ENCODE data around the gene GIN1. TPM values are rescaled to one million over a fixed set of nuclear protein-coding genes. Genes with fewer than 3 reads are reported as not detected.

The GIN1 gene
- total and polyA plus RNA-seq, 9 of the 15 experiments (the other 6 are each of a cell fraction or from before 2014, with no cell fraction given), result 2.4 to 9.8 (median 7.8) TPM

- TF ChIP-seq DDX20 (tag; IDR thresholded peaks at IDR 0.05; ENCODE audit: low read depth) (peak; percentile 96), E4F1 (CRISPR knock-in tag; IDR thresholded peaks at IDR 0.05; ENCODE audit: borderline replicate concordance) (peak; percentile 74; the same call in 1 of the 2 replicates), NFXL1 (CRISPR knock-in tag; IDR thresholded peaks at IDR 0.05) (peak; percentile 91), ZBTB5 (IDR thresholded peaks at IDR 0.05) (no peak), RBM25 (IDR thresholded peaks at IDR 0.05; ENCODE audit: low read depth, low read length, severe bottlenecking) (no peak), PHF20 (IDR thresholded peaks at IDR 0.05; ENCODE audit: partially characterized antibody) (no peak), FOXA1 (IDR thresholded peaks at IDR 0.05; ENCODE audit: borderline replicate concordance) (no peak), NUFIP1 (IDR thresholded peaks at IDR 0.05; ENCODE audit: partially characterized antibody) (no peak), SIX5 (IDR thresholded peaks at IDR 0.05; ENCODE audit: borderline replicate concordance in 1 of 2, insufficient read depth in 1 of 2, low read depth in 1 of 2, low read length in 2 of 2) (no peak), KHSRP (IDR thresholded peaks at IDR 0.05) (no peak), GMEB1 (CRISPR knock-in tag; IDR thresholded peaks at IDR 0.05) (peak; percentile 62), C11orf30 (IDR thresholded peaks at IDR 0.05; ENCODE audit: low read depth) (no peak), UBTF (IDR thresholded peaks at IDR 0.05; ENCODE audit: borderline replicate concordance in 1 of 2, low read depth in 2 of 2, low read length in 2 of 2) (no peak), SRF (CRISPR knock-in tag; IDR thresholded peaks at IDR 0.05) (peak; percentile 71 to 95; a peak in 3 of 4 replicates), ELF1 (tag; IDR thresholded peaks at IDR 0.05) (no peak), SRSF3 (IDR thresholded peaks at IDR 0.05; ENCODE audit: insufficient read depth, low read length) (no peak), ZNF445 (CRISPR knock-in tag; IDR thresholded peaks at IDR 0.05; ENCODE audit: low read depth) (peak; percentile 89; the same call in 1 of the 2 replicates)
These were observed 62.5 kb downstream of the GIN1 start (continued) for GRCh38 chr5:103057208-103058130.
